Measurements from ENCODE around the gene GPX3. TPM values are rescaled to one million over a fixed set of nuclear protein-coding genes. Genes with fewer than 3 reads are reported as not detected.

The GPX3 gene
- total and polyA plus RNA-seq, 2 experiments from 2014 or later = 28.0 to 48.9 TPM

- Mint-ChIP-seq H3K27ac (no peak overlapping the region), H3K36me3 (ENCODE audit: low read depth) (peaks cover 8% of the 10 kb centered on the region; the same call in 2 of the 3 replicates), H3K9me3 (no peaks in the 10 kb centered on the region), H3K4me1 (peaks cover 15% of the 10 kb centered on the region), H3K4me3 (no peak overlapping the region), H3K27me3 (ENCODE audit: insufficient read depth, low read depth, poor library complexity) (peaks cover 6% of the 10 kb centered on the region)
- DNase-seq (ENCODE audit: low spot score) = no peak
- Histone ChIP-seq H2AFZ (no peak overlapping the region), H3K79me2 (replicated peaks; ENCODE audit: insufficient read depth) (peaks cover 5% of the 10 kb centered on the region; the same call in 1 of the 2 replicates), H3K27me3 (ENCODE audit: insufficient read depth) (no peaks in the 10 kb centered on the region), H3K9me2 (ENCODE audit: insufficient read depth) (no peaks in the 10 kb centered on the region), H3K4me2 (no peak overlapping the region), H3F3A (replicated peaks; ENCODE audit: low read depth) (no peaks in the 10 kb centered on the region), H4K20me1 (replicated peaks; ENCODE audit: insufficient read depth) (no peaks in the 10 kb centered on the region; the same call in 1 of the 2 replicates), H3K27ac (ENCODE audit: low read depth) (no peak overlapping the region), H3K4me1 (ENCODE audit: insufficient read depth) (no peaks in the 10 kb centered on the region), H3K36me3 (ENCODE audit: insufficient read depth) (no peaks in the 10 kb centered on the region), H3K4me3 (no peak overlapping the region)
- TF ChIP-seq EZH2 (IDR thresholded peaks at IDR 0.05; ENCODE audit: low read depth, unreplicated experiment) (no peak), STAT1 (IDR thresholded peaks at IDR 0.05; ENCODE audit: unreplicated experiment) (no peak)
- TF ChIP-seq, protein P1, sequence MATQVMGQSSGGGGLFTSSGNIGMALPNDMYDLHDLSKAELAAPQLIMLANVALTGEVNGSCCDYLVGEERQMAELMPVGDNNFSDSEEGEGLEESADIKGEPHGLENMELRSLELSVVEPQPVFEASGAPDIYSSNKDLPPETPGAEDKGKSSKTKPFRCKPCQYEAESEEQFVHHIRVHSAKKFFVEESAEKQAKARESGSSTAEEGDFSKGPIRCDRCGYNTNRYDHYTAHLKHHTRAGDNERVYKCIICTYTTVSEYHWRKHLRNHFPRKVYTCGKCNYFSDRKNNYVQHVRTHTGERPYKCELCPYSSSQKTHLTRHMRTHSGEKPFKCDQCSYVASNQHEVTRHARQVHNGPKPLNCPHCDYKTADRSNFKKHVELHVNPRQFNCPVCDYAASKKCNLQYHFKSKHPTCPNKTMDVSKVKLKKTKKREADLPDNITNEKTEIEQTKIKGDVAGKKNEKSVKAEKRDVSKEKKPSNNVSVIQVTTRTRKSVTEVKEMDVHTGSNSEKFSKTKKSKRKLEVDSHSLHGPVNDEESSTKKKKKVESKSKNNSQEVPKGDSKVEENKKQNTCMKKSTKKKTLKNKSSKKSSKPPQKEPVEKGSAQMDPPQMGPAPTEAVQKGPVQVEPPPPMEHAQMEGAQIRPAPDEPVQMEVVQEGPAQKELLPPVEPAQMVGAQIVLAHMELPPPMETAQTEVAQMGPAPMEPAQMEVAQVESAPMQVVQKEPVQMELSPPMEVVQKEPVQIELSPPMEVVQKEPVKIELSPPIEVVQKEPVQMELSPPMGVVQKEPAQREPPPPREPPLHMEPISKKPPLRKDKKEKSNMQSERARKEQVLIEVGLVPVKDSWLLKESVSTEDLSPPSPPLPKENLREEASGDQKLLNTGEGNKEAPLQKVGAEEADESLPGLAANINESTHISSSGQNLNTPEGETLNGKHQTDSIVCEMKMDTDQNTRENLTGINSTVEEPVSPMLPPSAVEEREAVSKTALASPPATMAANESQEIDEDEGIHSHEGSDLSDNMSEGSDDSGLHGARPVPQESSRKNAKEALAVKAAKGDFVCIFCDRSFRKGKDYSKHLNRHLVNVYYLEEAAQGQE (IDR thresholded peaks at IDR 0.05; ENCODE audit: unreplicated experiment) = no peak
- no peak for ATAC-seq
Measured at GRCh38 chr5:151066920-151067319, 46.5 kb downstream of the GPX3 start.

GRCh38 chr5:151067632-151068432 is 47.4 kb downstream of the GPX3 start:
- no peak overlapping the region for H2AFZ ChIP-seq
- no peaks in the 10 kb centered on the region for H3K36me3 ChIP-seq (ENCODE audit: insufficient read depth)
- H3K4me1 ChIP-seq (ENCODE audit: insufficient read depth) = no peaks in the 10 kb centered on the region
- no peaks in the 10 kb centered on the region for H3K9me2 ChIP-seq (ENCODE audit: insufficient read depth)
- ATAC-seq = no peak
- no peaks in the 10 kb centered on the region for H3K9me3 Mint-ChIP-seq
- peaks cover 8% of the 10 kb centered on the region; the same call in 2 of the 3 replicates for H3K36me3 Mint-ChIP-seq (ENCODE audit: low read depth)
- H3K27me3 ChIP-seq (ENCODE audit: insufficient read depth) = no peaks in the 10 kb centered on the region
- H3K4me3 Mint-ChIP-seq = no peak overlapping the region
- H3K27ac ChIP-seq (ENCODE audit: low read depth) = no peak overlapping the region
- H3K4me3 ChIP-seq = no peak overlapping the region
- peak overlapping the region; percentile 57 for H3K27ac Mint-ChIP-seq
- H3K79me2 ChIP-seq (replicated peaks; ENCODE audit: insufficient read depth) = peaks cover 5% of the 10 kb centered on the region; the same call in 1 of the 2 replicates
- H3K4me2 ChIP-seq = no peak overlapping the region
- no peaks in the 10 kb centered on the region for H3F3A ChIP-seq (replicated peaks; ENCODE audit: low read depth)
- H3K27me3 Mint-ChIP-seq (ENCODE audit: insufficient read depth, low read depth, poor library complexity) = peaks cover 6% of the 10 kb centered on the region
- peaks cover 15% of the 10 kb centered on the region for H3K4me1 Mint-ChIP-seq
- no peaks in the 10 kb centered on the region; the same call in 1 of the 2 replicates for H4K20me1 ChIP-seq (replicated peaks; ENCODE audit: insufficient read depth)
- DNase-seq (ENCODE audit: low spot score) = no peak
- TF ChIP-seq, protein P1 (IDR thresholded peaks at IDR 0.05; ENCODE audit: unreplicated experiment) = no peak
- TF ChIP-seq NANOG (IDR thresholded peaks at IDR 0.05; ENCODE audit: borderline replicate concordance) = no peak
- TF ChIP-seq POLR2AphosphoS5 (IDR thresholded peaks at IDR 0.05; ENCODE audit: low read depth) = no peak
- no peak for TF ChIP-seq STAT1 (IDR thresholded peaks at IDR 0.05; ENCODE audit: unreplicated experiment)
- TF ChIP-seq ZNF331 (CRISPR knock-in tag; IDR thresholded peaks at IDR 0.05; ENCODE audit: low read depth) = no peak
- no peak for TF ChIP-seq EZH2 (IDR thresholded peaks at IDR 0.05; ENCODE audit: low read depth, unreplicated experiment)
- no peak for TF ChIP-seq EZH2phosphoT487 (IDR thresholded peaks at IDR 0.05; ENCODE audit: unreplicated experiment)
